NCI-H1436 (cell line): ENCODE measurements around the gene CATSPERZ.
"Not testable (repeated sequence)": the region's sequence is repeated elsewhere in the genome, so short reads cannot be mapped to it uniquely, and the experiment has no call there.

Experiments
- DNase-seq: peaks from one replicate; lab custom pipeline; 2025; lab: John Stamatoyannopoulos, UW

CATSPERZ gene

GRCh38 chr11:64304316-64305072 is 4.3 kb downstream of the CATSPERZ start:
- DNase-seq = peak; percentile 87

GRCh38 chr11:64305075-64305690 is 5.0 kb downstream of the CATSPERZ start, which contains the start of gene ESRRA:
Gene ESRRA, plus strand, starts transcription at chr11:64305524. Its CDS starts 1,656 bp downstream, at chr11:64307180.
- peak; percentile 100 for DNase-seq

- DNase-seq = peak; percentile 52
These were observed 5.8 kb downstream of the CATSPERZ start for GRCh38 chr11:64305691-64306562.

- DNase-seq = no peak
These were observed 6.4 kb downstream of the CATSPERZ start for GRCh38 chr11:64306563-64306875.

GRCh38 chr11:64306876-64307622 is 6.9 kb downstream of the CATSPERZ start:
- DNase-seq = no peak

GRCh38 chr11:64307795-64308194 is 7.6 kb downstream of the CATSPERZ start:
- not testable (repeated sequence) for DNase-seq

- no peak for DNase-seq
These were observed 12.8 kb downstream of the CATSPERZ start for GRCh38 chr11:64312947-64313346.

GRCh38 chr11:64313491-64314145 is 13.5 kb downstream of the CATSPERZ start:
- no peak for DNase-seq

GRCh38 chr11:64314146-64314804 is 14.1 kb downstream of the CATSPERZ start:
- no peak for DNase-seq

GRCh38 chr11:64314805-64315561 is 14.8 kb downstream of the CATSPERZ start:
- DNase-seq = no peak

- DNase-seq = not testable (repeated sequence)
These were observed 15.7 kb downstream of the CATSPERZ start for GRCh38 chr11:64315667-64316526.

- DNase-seq = no peak
These were observed 16.6 kb downstream of the CATSPERZ start for GRCh38 chr11:64316672-64317324.

- peak; percentile 97 for DNase-seq
These were observed 17.3 kb downstream of the CATSPERZ start, which contains the start of gene TRMT112 for GRCh38 chr11:64317325-64317960. Gene TRMT112, minus strand, starts transcription at chr11:64317559. Its CDS starts 33 bp downstream, at chr11:64317526.

GRCh38 chr11:64317961-64318765 is 18.0 kb downstream of the CATSPERZ start, which contains the start of gene PRDX5:
Gene PRDX5, plus strand, starts transcription at chr11:64318121. Its CDS starts 95 bp downstream, at chr11:64318216.
- peak; percentile 94 for DNase-seq

GRCh38 chr11:64318766-64319761 is 18.9 kb downstream of the CATSPERZ start:
- DNase-seq = no peak

- DNase-seq = no peak
These were observed 20.4 kb downstream of the CATSPERZ start for GRCh38 chr11:64320556-64320955.
